Stomach (tissue), 4 donors: Measurements from ENCODE around the gene NAIF1.

ENCODE experiments used
- EP300 ChIP-seq: sonication (generic); formaldehyde crosslinking; IDR thresholded peaks from one replicate; pipeline ENCODE4 v1.6.1; 2017; ENCODE audit warnings: antibody characterized with exemption
- POLR2A ChIP-seq, 4 donors: fragments of 450-650 bp; IDR thresholded peaks; one replicate each; pipeline ENCODE4 v1.6.1; 2016; ENCODE audit warnings: antibody characterized with exemption in 4 of 4, control low read depth in 2 of 4, mild to moderate bottlenecking in 1 of 4, moderate library complexity in 1 of 4

- TF ChIP-seq POLR2A (IDR thresholded peaks at IDR 0.05) (no peak), EP300 (no peak)
These were observed 11.6 kb downstream of the NAIF1 start for GRCh38 chr9:128055344-128056040.
